RWPE2 (cell line): ENCODE results near the gene XPO5.
"Not testable (repeated sequence)": the region's sequence is repeated elsewhere in the genome, so short reads cannot be mapped to it uniquely, and the experiment has no call there.

Source experiments
- ATAC-seq: fragments of 200-7000 bp; cut with Tn5 transposase; 3 replicates; pipeline ENCODE4 v1.9.1; 2021; ENCODE audit warnings: low read depth
- DNase-seq: peaks from one replicate; pipeline ENCODE4 v3.0.0-alpha.2; 2020; ENCODE audit warnings: low spot score
- H3K27ac ChIP-seq: fragments of 450-650 bp; 2 replicates; pipeline ENCODE4 v1.5.1; 2017; ENCODE audit warnings: mild to moderate bottlenecking; ENCODE audit not compliant: poor library complexity, severe bottlenecking
- H3K27me3 ChIP-seq: fragments of 250-450 bp; sonication (Bioruptor Pico); 2 replicates; pipeline ENCODE4 v1.5.1; 2021; ENCODE audit warnings: mild to moderate bottlenecking, moderate library complexity; ENCODE audit not compliant: insufficient read depth, poor library complexity, severe bottlenecking
- H3K36me3 ChIP-seq: fragments of 250-450 bp; sonication (Bioruptor Pico); 2 replicates; pipeline ENCODE4 v1.5.1; 2020; ENCODE audit warnings: low read depth, mild to moderate bottlenecking, moderate library complexity
- H3K4me1 ChIP-seq: fragments of 250-450 bp; sonication (Bioruptor Pico); 2 replicates; pipeline ENCODE4 v1.5.1; 2021; ENCODE audit warnings: mild to moderate bottlenecking, moderate library complexity; ENCODE audit not compliant: insufficient read depth, poor library complexity, severe bottlenecking
- H3K4me3 ChIP-seq: fragments of 250-450 bp; sonication (Bioruptor Pico); 2 replicates; pipeline ENCODE4 v1.5.1; 2021; ENCODE audit warnings: mild to moderate bottlenecking, moderate library complexity; ENCODE audit not compliant: severe bottlenecking
- H3K9me3 ChIP-seq: fragments of 250-450 bp; sonication (Bioruptor Pico); 2 replicates; pipeline ENCODE4 v1.5.1; 2021; ENCODE audit warnings: mild to moderate bottlenecking, moderate library complexity; ENCODE audit not compliant: severe bottlenecking
- TF ChIP-seq, protein P1 (sequence below): fragments of 450-650 bp; IDR thresholded peaks from one replicate; pipeline ENCODE4 v1.5.1; 2017; ENCODE audit warnings: mild to moderate bottlenecking, moderate library complexity; ENCODE audit not compliant: poor library complexity, severe bottlenecking

Gene XPO5

DNA sequence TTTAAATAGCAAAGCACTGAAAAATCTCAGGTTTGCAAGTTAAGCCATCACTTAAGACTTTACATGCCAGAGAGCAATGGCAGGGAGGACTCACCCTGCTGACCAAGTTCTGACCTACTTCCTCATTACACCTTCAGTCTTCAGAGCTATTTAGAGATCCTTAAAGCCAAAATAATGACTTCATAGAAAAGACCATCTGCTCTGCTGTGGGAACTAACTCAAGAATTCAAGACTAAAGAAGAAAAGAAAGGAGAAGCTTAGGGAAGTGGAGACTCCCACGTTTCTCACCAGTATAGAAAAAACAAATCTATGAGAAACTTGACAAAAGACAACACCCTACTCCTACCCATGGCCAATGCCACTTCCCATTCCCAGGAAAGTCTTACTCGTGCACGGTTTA is 28.6 kb downstream of the XPO5 start:
- Histone ChIP-seq H3K27ac (no peak overlapping the region), H3K4me1 (no peaks in the 10 kb centered on the region), H3K4me3 (no peak overlapping the region), H3K9me3 (no peaks in the 10 kb centered on the region), H3K27me3 (no peaks in the 10 kb centered on the region), H3K36me3 (peaks cover 100% of the 10 kb centered on the region)
- DNase-seq = no peak
- ATAC-seq = no peak
- TF ChIP-seq, protein P1, sequence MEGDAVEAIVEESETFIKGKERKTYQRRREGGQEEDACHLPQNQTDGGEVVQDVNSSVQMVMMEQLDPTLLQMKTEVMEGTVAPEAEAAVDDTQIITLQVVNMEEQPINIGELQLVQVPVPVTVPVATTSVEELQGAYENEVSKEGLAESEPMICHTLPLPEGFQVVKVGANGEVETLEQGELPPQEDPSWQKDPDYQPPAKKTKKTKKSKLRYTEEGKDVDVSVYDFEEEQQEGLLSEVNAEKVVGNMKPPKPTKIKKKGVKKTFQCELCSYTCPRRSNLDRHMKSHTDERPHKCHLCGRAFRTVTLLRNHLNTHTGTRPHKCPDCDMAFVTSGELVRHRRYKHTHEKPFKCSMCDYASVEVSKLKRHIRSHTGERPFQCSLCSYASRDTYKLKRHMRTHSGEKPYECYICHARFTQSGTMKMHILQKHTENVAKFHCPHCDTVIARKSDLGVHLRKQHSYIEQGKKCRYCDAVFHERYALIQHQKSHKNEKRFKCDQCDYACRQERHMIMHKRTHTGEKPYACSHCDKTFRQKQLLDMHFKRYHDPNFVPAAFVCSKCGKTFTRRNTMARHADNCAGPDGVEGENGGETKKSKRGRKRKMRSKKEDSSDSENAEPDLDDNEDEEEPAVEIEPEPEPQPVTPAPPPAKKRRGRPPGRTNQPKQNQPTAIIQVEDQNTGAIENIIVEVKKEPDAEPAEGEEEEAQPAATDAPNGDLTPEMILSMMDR = no peak

DNA sequence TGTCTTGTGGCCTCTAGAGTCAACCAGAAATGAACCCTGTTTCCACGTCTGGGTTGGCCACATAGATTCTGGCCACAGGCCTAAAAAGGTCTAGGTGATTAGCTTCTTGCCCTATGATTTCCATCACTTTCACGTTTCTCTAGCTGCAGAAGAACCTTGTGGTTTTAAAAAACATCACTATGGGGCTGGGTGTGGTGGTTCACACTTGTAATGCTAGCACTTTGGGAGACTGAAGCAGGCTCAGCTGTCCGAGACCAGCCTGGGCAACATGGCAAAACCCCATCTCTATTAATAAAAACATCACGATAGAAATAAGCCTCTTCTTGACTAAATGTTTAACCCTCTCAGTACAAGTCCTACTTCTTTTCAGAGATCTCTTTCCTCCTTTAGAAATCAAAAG is 31.4 kb downstream of the XPO5 start:
- DNase-seq (no peak), ATAC-seq (no peak)
- no peak overlapping the region for H3K27ac ChIP-seq
- no peaks in the 10 kb centered on the region for H3K4me1 ChIP-seq
- no peaks in the 10 kb centered on the region for H3K27me3 ChIP-seq
- peaks cover 100% of the 10 kb centered on the region for H3K36me3 ChIP-seq
- no peak overlapping the region for H3K4me3 ChIP-seq
- H3K9me3 ChIP-seq = no peaks in the 10 kb centered on the region
- TF ChIP-seq, protein P1 = no peak

DNA sequence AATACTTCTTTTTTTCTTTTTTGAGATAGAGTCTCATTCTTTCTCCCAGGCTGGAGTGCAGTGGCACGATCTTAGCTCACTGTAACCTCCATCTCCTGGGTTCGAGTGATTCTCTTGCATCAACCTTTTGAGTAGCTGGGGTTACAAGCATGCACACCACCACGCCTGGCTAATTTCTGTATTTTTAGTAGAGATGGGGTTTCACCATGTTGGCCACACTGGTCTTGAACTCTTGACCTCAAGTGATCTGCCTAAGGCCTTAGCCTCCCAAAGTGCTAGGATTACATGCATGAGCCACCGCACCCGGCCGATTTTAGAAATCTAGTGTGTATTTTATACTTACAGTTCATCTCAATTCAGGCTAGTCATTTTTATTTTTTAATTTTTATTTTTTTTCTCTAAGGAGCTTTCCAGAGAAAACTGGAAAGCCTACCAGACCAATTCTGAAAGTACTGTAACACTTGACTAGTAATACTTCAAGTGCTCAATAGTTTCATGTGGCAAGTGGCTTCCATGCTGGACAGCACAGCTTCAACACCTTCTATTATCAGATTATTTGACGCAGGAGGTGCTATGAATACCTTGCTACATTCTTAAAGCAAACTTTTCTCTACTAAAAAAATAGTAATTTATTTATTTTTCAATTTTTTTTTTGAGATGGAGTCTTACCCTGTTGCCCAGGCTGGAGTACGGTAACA is 33.9 kb downstream of the XPO5 start:
- no peaks in the 10 kb centered on the region for H3K9me3 ChIP-seq
- H3K27ac ChIP-seq = no peak overlapping the region
- H3K27me3 ChIP-seq = no peaks in the 10 kb centered on the region
- peaks cover 95% of the 10 kb centered on the region for H3K36me3 ChIP-seq
- TF ChIP-seq, protein P1 = no peak
- no peak for ATAC-seq
- H3K4me3 ChIP-seq = no peak overlapping the region
- H3K4me1 ChIP-seq = no peaks in the 10 kb centered on the region
- DNase-seq = no peak

DNA sequence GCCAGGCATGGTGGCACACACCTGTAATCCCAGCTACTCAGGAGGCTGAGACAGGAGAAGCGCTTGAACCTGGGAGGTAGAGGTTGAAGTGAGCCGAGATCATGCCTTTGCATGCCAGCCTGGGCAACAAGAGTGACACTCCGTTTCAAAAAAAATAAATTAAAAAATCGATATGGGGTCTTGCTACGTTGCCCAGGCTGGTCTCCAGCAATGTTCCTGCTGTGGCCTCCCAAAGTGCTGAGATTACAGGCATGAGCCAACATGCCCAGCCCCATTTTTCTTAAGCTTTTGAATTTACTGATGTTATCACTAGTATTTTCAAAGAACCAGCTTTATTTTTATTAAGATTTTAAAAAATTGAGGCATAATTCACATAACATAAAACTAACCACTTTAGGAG is 35.3 kb downstream of the XPO5 start:
- Histone ChIP-seq H3K4me1 (no peaks in the 10 kb centered on the region), H3K27ac (no peak overlapping the region), H3K9me3 (no peaks in the 10 kb centered on the region), H3K4me3 (no peak overlapping the region), H3K27me3 (no peaks in the 10 kb centered on the region), H3K36me3 (peaks cover 87% of the 10 kb centered on the region)
- TF ChIP-seq, protein P1 = no peak
- ATAC-seq = no peak
- DNase-seq = no peak

DNA sequence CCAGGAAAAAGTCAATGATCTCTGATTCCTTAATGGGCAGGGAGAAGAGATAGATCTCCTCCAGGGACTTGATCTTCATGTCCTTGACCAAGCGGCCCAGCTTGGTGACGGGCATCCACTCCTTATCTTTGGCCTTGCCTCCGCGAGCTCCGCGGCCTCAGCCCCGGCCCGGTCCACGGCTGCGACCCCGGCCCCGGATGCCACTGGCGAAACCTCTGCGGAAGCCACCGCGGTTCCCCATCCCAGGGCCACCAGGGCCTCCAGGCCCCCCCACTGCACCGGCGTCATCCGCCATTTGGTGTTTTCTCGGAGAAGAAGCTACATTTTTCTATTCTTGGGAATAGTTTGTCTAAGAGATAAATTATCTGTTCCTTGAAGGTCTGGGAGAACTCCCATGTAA is 36.4 kb downstream of the XPO5 start:
- not testable (repeated sequence) for H3K27ac ChIP-seq, H3K9me3 ChIP-seq, H3K4me1 ChIP-seq, DNase-seq, H3K27me3 ChIP-seq, H3K4me3 ChIP-seq, ATAC-seq
- peaks cover 84% of the 10 kb centered on the region for H3K36me3 ChIP-seq

DNA sequence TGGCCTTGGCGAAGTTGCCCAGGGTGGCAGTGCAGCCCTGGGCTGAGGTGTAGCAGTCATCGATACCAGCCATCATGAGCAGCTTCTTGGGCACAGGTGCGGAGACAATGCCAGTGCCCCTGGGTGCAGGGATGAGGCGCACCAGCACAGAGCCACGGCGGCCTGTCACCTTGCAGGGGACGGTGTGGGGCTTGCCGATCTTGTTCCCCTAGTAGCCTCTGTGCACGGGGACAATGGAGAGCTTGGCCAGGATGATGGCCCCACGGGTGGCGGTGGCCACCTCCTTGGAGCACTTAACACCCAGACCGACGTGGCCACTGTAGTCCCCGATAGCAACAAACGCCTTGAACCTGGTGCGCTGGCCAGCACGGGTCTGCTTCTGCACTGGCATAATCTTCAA is 36.9 kb downstream of the XPO5 start:
- not testable (repeated sequence) for H3K9me3 ChIP-seq, H3K4me1 ChIP-seq, H3K4me3 ChIP-seq, H3K27me3 ChIP-seq, ATAC-seq, H3K27ac ChIP-seq, DNase-seq
- H3K36me3 ChIP-seq = peaks cover 84% of the 10 kb centered on the region
